ENCODE results near the gene TKTL1. TPM values are rescaled to one million over a fixed set of nuclear protein-coding genes. Genes with fewer than 3 reads are reported as not detected.

The TKTL1 gene
- total RNA-seq, 2 donors from 2014 or later = not detected

GRCh38 chrX:154371017-154371788 is 75.6 kb downstream of the TKTL1 start:
- DNase-seq = peak; percentile 87 to 92 (median 89)
- Histone ChIP-seq H3K27me3 (no peaks in the 10 kb centered on the region), H3K27ac (peak overlapping the region; percentile 37 to 84 (median 79)), H3K9me3 (no peaks in the 10 kb centered on the region), H3K36me3 (replicated peaks in 1 of 2; ENCODE audit: insufficient read depth in 1 of 2, low read depth in 2 of 2) (no peaks in the 10 kb centered on the region), H3K4me3 (peak overlapping the region in 1 of 2 donors; percentile 37), H3K4me1 (peaks cover 36% of the 10 kb centered on the region)
- ATAC-seq = peak; percentile 70
- intact Hi-C loops (cut with DNase I) = no loop called here
- peak in 2 of 7 experiments; percentile 16 to 25 for TF ChIP-seq CTCF (IDR thresholded peaks at IDR 0.05)
- peak; percentile 80 to 95 (median 94) for TF ChIP-seq POLR2A (IDR thresholded peaks at IDR 0.05)
- WGBS, 2 donors = 0% methylated on average over 16 of the region's 77 CpGs; no CpG with 5 or more reads in 1 of the 2 donors

GRCh38 chrX:154371789-154372300 is 76.2 kb downstream of the TKTL1 start:
- 19% methylated on average over 16 of the region's 43 CpGs; no CpG with 5 or more reads in 1 of the 2 donors for WGBS, 2 donors
- ATAC-seq (no peak), DNase-seq (peak in 1 of 4 donors; percentile 22)
- no peak overlapping the region for H3K4me3 ChIP-seq
- no peaks in the 10 kb centered on the region for H3K9me3 ChIP-seq
- TF ChIP-seq CTCF (IDR thresholded peaks at IDR 0.05) (no peak), POLR2A (IDR thresholded peaks at IDR 0.05) (no peak)
- intact Hi-C loops (cut with DNase I) = no loop called here
- H3K4me1 ChIP-seq = peaks cover 36% of the 10 kb centered on the region
- H3K27me3 ChIP-seq = no peaks in the 10 kb centered on the region
- H3K36me3 ChIP-seq (replicated peaks in 1 of 2; ENCODE audit: insufficient read depth in 1 of 2, low read depth in 2 of 2) = no peaks in the 10 kb centered on the region
- peak overlapping the region; percentile 37 to 84 (median 71) for H3K27ac ChIP-seq

GRCh38 chrX:154372612-154373022 is 77.0 kb downstream of the TKTL1 start:
- Histone ChIP-seq H3K27ac (peak overlapping the region in 3 of 4 donors; percentile 69 to 84 (median 79)), H3K4me3 (no peak overlapping the region), H3K9me3 (no peaks in the 10 kb centered on the region), H3K4me1 (peaks cover 37% of the 10 kb centered on the region), H3K36me3 (replicated peaks in 1 of 2; ENCODE audit: insufficient read depth in 1 of 2, low read depth in 2 of 2) (no peaks in the 10 kb centered on the region), H3K27me3 (no peaks in the 10 kb centered on the region)
- WGBS, 2 donors = 38% methylated on average over 4 of the region's 5 CpGs; no CpG with 5 or more reads in 1 of the 2 donors
- peak in 2 of 4 donors; percentile 28 to 41 for DNase-seq
- intact Hi-C loops (cut with DNase I) = no loop called here
- peak; percentile 1 for ATAC-seq
- TF ChIP-seq CTCF (IDR thresholded peaks at IDR 0.05) = no peak
- TF ChIP-seq POLR2A (IDR thresholded peaks at IDR 0.05) = no peak

- intact Hi-C loops (cut with DNase I) = no loop called here
- Histone ChIP-seq H3K9me3 (no peaks in the 10 kb centered on the region), H3K27ac (peak overlapping the region; percentile 18 to 84 (median 74)), H3K36me3 (replicated peaks in 1 of 2; ENCODE audit: insufficient read depth in 1 of 2, low read depth in 2 of 2) (no peaks in the 10 kb centered on the region), H3K4me3 (no peak overlapping the region), H3K27me3 (no peaks in the 10 kb centered on the region), H3K4me1 (peaks cover 37% of the 10 kb centered on the region)
- 8% methylated on average over 20 of the region's 23 CpGs; no CpG with 5 or more reads in 1 of the 2 donors for WGBS, 2 donors
- ATAC-seq (peak; percentile 33), DNase-seq (peak; percentile 73 to 84 (median 80))
- TF ChIP-seq CTCF (IDR thresholded peaks at IDR 0.05) (peak in 6 of 7 experiments; percentile 39 to 88 (median 70)), POLR2A (IDR thresholded peaks at IDR 0.05) (peak in 2 of 3 donors; percentile 34 to 49)
Observed at GRCh38 chrX:154373340-154374306, 78.0 kb downstream of the TKTL1 start.

Measured in body of pancreas (tissue), 4 donors.